H1 (cell line): Measurements from ENCODE around the gene MYOG. TPM values are rescaled to one million over a fixed set of nuclear protein-coding genes. Genes with fewer than 3 reads are reported as not detected.

ENCODE experiments used
- FOSL1 ChIP-seq: IDR thresholded peaks from 2 replicates; pipeline ENCODE4 v1.6.1; 2011; ENCODE audit warnings: mild to moderate bottlenecking, low read depth, low read length, moderate library complexity; ENCODE audit not compliant: insufficient read depth
- NRF1 ChIP-seq: IDR thresholded peaks from 2 replicates; pipeline ENCODE4 v1.6.1; 2011; ENCODE audit warnings: mild to moderate bottlenecking, low read depth, low read length, improper control_type of control experiment
- polyA plus RNA-seq, 7 experiments: library from polyadenylated mRNA; depleted of rRNA in 3 of 7; stranded (reverse) in 5 of 7; unstranded in 2 of 7; fragments of >200 nt in 5 of 7; fragments of 200-250 nt in 2 of 7; gene quantifications; 1 replicate in 5 of 7; 2 replicates in 1 of 7; 4 replicates in 1 of 7; pipeline versions ENCODE4 v1.2.1 to v1.2.3, GENCODE V29; 2011 to 2013; ENCODE audit warnings: missing spikeins in 2 of 7, mixed read lengths in 2 of 7
- total RNA-seq: library from RNA; stranded (reverse); fragmentation: NEBNext Ultra II Directional; extraction: Animal tissue kit (Norgen Biotek cat#: 25700); gene quantifications from 2 replicates; pipeline ENCODE4 v1.2.1, GENCODE V29; 2021
- TF ChIP-seq, protein P1 (sequence below): IDR thresholded peaks from 2 replicates; pipeline ENCODE4 v1.6.1; 2011; ENCODE audit warnings: low read length, improper control_type of control experiment

The MYOG gene
- total and polyA plus RNA-seq, 2 of the 8 experiments (the other 6 are each of a cell fraction or from before 2014, with no cell fraction given), result not detected

DNA sequence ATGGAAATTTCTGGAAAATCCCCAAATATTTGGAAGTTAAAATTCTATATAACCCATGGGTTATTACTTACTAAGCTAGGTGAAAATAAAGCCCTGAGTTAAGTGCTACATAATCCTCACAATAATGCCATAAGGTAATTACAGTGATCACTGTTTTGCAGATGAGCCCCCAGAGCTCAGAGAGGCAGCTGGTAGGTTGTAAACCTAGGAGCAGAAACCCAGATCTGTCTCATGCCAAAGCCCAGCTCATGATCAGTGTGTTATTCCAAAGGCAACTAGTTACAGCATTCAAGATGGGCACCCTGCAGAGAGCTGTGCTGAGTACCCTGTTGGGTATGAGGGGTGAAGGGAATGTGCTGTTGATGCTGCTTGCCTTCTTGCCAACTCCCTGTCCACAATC is 10.8 kb upstream of the MYOG start (continued):
- TF ChIP-seq, protein P1, sequence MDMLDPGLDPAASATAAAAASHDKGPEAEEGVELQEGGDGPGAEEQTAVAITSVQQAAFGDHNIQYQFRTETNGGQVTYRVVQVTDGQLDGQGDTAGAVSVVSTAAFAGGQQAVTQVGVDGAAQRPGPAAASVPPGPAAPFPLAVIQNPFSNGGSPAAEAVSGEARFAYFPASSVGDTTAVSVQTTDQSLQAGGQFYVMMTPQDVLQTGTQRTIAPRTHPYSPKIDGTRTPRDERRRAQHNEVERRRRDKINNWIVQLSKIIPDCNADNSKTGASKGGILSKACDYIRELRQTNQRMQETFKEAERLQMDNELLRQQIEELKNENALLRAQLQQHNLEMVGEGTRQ, result no peak
- TF ChIP-seq FOSL1 (no peak), NRF1 (no peak)
